ENCODE measurements around the gene SYNM.

Gene SYNM

GRCh38 chr15:99137111-99137546, 32.2 kb downstream of the SYNM start:
- H3K4me3 ChIP-seq (ENCODE audit: low read length): no peak overlapping the region
- DNase-seq (ENCODE audit: low read depth): no peak
- TF ChIP-seq, protein P1, sequence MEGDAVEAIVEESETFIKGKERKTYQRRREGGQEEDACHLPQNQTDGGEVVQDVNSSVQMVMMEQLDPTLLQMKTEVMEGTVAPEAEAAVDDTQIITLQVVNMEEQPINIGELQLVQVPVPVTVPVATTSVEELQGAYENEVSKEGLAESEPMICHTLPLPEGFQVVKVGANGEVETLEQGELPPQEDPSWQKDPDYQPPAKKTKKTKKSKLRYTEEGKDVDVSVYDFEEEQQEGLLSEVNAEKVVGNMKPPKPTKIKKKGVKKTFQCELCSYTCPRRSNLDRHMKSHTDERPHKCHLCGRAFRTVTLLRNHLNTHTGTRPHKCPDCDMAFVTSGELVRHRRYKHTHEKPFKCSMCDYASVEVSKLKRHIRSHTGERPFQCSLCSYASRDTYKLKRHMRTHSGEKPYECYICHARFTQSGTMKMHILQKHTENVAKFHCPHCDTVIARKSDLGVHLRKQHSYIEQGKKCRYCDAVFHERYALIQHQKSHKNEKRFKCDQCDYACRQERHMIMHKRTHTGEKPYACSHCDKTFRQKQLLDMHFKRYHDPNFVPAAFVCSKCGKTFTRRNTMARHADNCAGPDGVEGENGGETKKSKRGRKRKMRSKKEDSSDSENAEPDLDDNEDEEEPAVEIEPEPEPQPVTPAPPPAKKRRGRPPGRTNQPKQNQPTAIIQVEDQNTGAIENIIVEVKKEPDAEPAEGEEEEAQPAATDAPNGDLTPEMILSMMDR (IDR thresholded peaks at IDR 0.05; ENCODE audit: insufficient read depth, low read depth, low read length, missing control alignments): no peak

DNA sequence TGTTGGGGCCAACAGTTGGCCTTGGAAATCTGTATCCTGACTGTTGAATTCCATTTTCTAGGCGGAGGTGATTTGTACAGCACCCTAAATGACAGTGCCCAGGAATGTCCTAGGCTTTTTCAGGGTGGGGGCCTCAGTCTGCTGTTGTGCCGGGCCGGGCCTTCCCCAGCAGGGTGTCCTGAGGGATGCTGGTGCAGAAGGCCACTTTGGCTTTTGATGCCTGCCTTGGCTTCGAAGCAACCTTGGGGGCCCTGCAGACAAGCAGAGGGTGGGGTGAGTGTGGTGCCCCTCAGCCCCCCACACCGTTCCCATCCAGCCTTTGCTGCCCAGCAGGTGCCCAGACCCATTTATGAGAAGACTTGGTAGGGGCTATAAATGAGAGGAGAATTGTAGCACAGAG, 33.0 kb downstream of the SYNM start:
- TF ChIP-seq, protein P1 (IDR thresholded peaks at IDR 0.05; ENCODE audit: insufficient read depth, low read depth, low read length, missing control alignments): no peak
- no peak for DNase-seq (ENCODE audit: low read depth)
- no peak overlapping the region for H3K4me3 ChIP-seq (ENCODE audit: low read length)

- DNase-seq (ENCODE audit: low read depth): no peak
- no peak overlapping the region for H3K4me3 ChIP-seq (ENCODE audit: low read length)
- TF ChIP-seq, protein P1 (IDR thresholded peaks at IDR 0.05; ENCODE audit: insufficient read depth, low read depth, low read length, missing control alignments): no peak
These were observed 33.7 kb downstream of the SYNM start for GRCh38 chr15:99138491-99138982.

GRCh38 chr15:99139276-99139675, 34.4 kb downstream of the SYNM start:
- no peak for DNase-seq (ENCODE audit: low read depth)
- no peak overlapping the region for H3K4me3 ChIP-seq (ENCODE audit: low read length)
- TF ChIP-seq, protein P1 (IDR thresholded peaks at IDR 0.05; ENCODE audit: insufficient read depth, low read depth, low read length, missing control alignments): no peak

- no peak overlapping the region for H3K4me3 ChIP-seq (ENCODE audit: low read length)
- TF ChIP-seq, protein P1 (IDR thresholded peaks at IDR 0.05; ENCODE audit: insufficient read depth, low read depth, low read length, missing control alignments): no peak
- no peak for DNase-seq (ENCODE audit: low read depth)
These were observed 35.7 kb downstream of the SYNM start for GRCh38 chr15:99140590-99140989.

- H3K4me3 ChIP-seq (ENCODE audit: low read length): no peak overlapping the region
- TF ChIP-seq, protein P1 (IDR thresholded peaks at IDR 0.05; ENCODE audit: insufficient read depth, low read depth, low read length, missing control alignments): no peak
- no peak for DNase-seq (ENCODE audit: low read depth)
These were observed 37.1 kb downstream of the SYNM start for GRCh38 chr15:99141943-99142342.

GRCh38 chr15:99142562-99142961, 37.7 kb downstream of the SYNM start:
- TF ChIP-seq, protein P1 (IDR thresholded peaks at IDR 0.05; ENCODE audit: insufficient read depth, low read depth, low read length, missing control alignments): no peak
- no peak overlapping the region for H3K4me3 ChIP-seq (ENCODE audit: low read length)
- no peak for DNase-seq (ENCODE audit: low read depth)
